SK-N-SH (cell line): ENCODE results near the gene MYPN.

Experiments used
- EP300 ChIP-seq, 2 experiments: IDR thresholded peaks; 2 replicates each; pipeline versions ENCODE4 v1.4.0 to v1.6.1; 2012; ENCODE audit warnings: borderline replicate concordance in 1 of 2, low read depth in 1 of 2, low read length in 1 of 2
- POLR2AphosphoS5 ChIP-seq: IDR thresholded peaks from 2 replicates; pipeline ENCODE4 v1.6.1; 2012; ENCODE audit warnings: low read depth, low read length
- RAD21 ChIP-seq: IDR thresholded peaks from 2 replicates; pipeline ENCODE4 v1.6.1; 2012; ENCODE audit warnings: mild to moderate bottlenecking, low read length
- SIN3A ChIP-seq: IDR thresholded peaks from 2 replicates; pipeline ENCODE4 v1.6.1; 2012; ENCODE audit warnings: low read depth, mild to moderate bottlenecking, low read length, moderate library complexity, borderline replicate concordance
- SMC3 ChIP-seq: IDR thresholded peaks from 2 replicates; pipeline ENCODE4 v1.6.1; 2012; ENCODE audit warnings: low read depth, low read length, improper control_type of control experiment
- TF ChIP-seq, protein P1 (sequence below): fragments of 200-600 bp; sonication (generic); IDR thresholded peaks from 2 replicates; pipeline ENCODE4 v1.6.1; 2017; ENCODE audit warnings: antibody characterized with exemption, mild to moderate bottlenecking, moderate library complexity
- TF ChIP-seq, protein P2 (sequence below): IDR thresholded peaks from 2 replicates; pipeline ENCODE4 v1.6.1; 2012; ENCODE audit warnings: mild to moderate bottlenecking, low read depth, low read length, moderate library complexity

DNA sequence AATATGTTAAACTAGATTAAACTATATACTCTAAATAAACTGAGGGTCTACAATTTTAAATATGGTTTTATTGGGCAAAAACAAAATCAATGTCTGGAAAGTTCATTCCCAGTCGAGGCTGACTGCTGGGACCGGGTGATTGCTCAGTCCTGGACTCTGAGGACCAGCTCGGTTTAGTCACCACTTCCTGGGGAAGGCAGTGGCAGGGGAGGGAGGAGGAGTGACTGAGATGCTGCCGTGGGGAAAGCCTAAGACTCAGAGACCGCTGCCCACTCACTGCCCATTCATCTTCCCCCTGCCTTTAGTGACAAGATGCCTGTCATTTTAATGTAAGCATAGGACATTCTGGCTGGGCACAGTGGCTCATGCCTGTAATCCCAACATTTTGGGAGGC, 93.7 kb downstream of the MYPN start:
- TF ChIP-seq, protein P1, sequence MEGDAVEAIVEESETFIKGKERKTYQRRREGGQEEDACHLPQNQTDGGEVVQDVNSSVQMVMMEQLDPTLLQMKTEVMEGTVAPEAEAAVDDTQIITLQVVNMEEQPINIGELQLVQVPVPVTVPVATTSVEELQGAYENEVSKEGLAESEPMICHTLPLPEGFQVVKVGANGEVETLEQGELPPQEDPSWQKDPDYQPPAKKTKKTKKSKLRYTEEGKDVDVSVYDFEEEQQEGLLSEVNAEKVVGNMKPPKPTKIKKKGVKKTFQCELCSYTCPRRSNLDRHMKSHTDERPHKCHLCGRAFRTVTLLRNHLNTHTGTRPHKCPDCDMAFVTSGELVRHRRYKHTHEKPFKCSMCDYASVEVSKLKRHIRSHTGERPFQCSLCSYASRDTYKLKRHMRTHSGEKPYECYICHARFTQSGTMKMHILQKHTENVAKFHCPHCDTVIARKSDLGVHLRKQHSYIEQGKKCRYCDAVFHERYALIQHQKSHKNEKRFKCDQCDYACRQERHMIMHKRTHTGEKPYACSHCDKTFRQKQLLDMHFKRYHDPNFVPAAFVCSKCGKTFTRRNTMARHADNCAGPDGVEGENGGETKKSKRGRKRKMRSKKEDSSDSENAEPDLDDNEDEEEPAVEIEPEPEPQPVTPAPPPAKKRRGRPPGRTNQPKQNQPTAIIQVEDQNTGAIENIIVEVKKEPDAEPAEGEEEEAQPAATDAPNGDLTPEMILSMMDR = no peak
- TF ChIP-seq SMC3 = no peak
- TF ChIP-seq EP300 (IDR thresholded peaks at IDR 0.05; ENCODE audit: borderline replicate concordance in 1 of 2, low read depth in 1 of 2, low read length in 1 of 2) = no peak
- TF ChIP-seq RAD21 = no peak
- TF ChIP-seq POLR2AphosphoS5 = no peak
- no peak for TF ChIP-seq SIN3A
- TF ChIP-seq, protein P2, sequence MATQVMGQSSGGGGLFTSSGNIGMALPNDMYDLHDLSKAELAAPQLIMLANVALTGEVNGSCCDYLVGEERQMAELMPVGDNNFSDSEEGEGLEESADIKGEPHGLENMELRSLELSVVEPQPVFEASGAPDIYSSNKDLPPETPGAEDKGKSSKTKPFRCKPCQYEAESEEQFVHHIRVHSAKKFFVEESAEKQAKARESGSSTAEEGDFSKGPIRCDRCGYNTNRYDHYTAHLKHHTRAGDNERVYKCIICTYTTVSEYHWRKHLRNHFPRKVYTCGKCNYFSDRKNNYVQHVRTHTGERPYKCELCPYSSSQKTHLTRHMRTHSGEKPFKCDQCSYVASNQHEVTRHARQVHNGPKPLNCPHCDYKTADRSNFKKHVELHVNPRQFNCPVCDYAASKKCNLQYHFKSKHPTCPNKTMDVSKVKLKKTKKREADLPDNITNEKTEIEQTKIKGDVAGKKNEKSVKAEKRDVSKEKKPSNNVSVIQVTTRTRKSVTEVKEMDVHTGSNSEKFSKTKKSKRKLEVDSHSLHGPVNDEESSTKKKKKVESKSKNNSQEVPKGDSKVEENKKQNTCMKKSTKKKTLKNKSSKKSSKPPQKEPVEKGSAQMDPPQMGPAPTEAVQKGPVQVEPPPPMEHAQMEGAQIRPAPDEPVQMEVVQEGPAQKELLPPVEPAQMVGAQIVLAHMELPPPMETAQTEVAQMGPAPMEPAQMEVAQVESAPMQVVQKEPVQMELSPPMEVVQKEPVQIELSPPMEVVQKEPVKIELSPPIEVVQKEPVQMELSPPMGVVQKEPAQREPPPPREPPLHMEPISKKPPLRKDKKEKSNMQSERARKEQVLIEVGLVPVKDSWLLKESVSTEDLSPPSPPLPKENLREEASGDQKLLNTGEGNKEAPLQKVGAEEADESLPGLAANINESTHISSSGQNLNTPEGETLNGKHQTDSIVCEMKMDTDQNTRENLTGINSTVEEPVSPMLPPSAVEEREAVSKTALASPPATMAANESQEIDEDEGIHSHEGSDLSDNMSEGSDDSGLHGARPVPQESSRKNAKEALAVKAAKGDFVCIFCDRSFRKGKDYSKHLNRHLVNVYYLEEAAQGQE = no peak
